Peyer's patch (tissue), 4 donors: ENCODE measurements around the gene RPS3. TPM values are rescaled to one million over a fixed set of nuclear protein-coding genes. Genes with fewer than 3 reads are reported as not detected.

Experiments used
- DNase-seq, 3 donors: peaks; one replicate each; pipeline ENCODE4 v3.0.0-alpha.2; 2017 to 2019
- H3K27ac ChIP-seq, 4 donors: fragments of 200-600 bp; sonication (generic); one replicate each; pipeline ENCODE4 v1.5.1; 2016 to 2019
- H3K27me3 ChIP-seq, 2 donors: fragments of 200-600 bp; sonication (generic); one replicate each; pipeline ENCODE4 v1.5.1; 2019
- H3K36me3 ChIP-seq, 3 donors: fragments of 200-600 bp; sonication (generic); one replicate each; pipeline ENCODE4 v1.5.1; 2016 to 2019
- H3K4me1 ChIP-seq, 4 donors: fragments of 200-600 bp; sonication (generic); one replicate each; pipeline ENCODE4 v1.5.1; 2016 to 2019
- H3K4me3 ChIP-seq, 4 donors: fragments of 200-600 bp; sonication (generic); 1 replicate in 3 of 4; 2 replicates in 1 of 4; pipeline ENCODE4 v1.5.1; 2016 to 2019; ENCODE audit warnings: mild to moderate bottlenecking in 1 of 4
- H3K9me3 ChIP-seq, 4 donors: fragments of 200-600 bp; sonication (generic); one replicate each; pipeline ENCODE4 v1.5.1; 2016 to 2019; ENCODE audit warnings: mild to moderate bottlenecking in 1 of 4
- POLR2A ChIP-seq, 2 donors: fragments of 450-650 bp; IDR thresholded peaks; one replicate each; pipeline ENCODE4 v1.5.1; 2017; ENCODE audit warnings: antibody characterized with exemption in 2 of 2, mild to moderate bottlenecking in 2 of 2, moderate library complexity in 2 of 2
- total RNA-seq, 4 donors: library from RNA; depleted of rRNA; stranded (reverse); fragments of >200 nt; gene quantifications; one replicate each; pipeline ENCODE4 v1.1.0, GENCODE V29; 2016
- TF ChIP-seq, protein P1 (sequence below), 6 experiments: fragments of 450-650 bp in 4 of 6; fragments of 200-600 bp in 2 of 6; sonication (generic) in 1 of 6; IDR thresholded peaks; one replicate each; pipeline ENCODE4 v1.5.1; 2017 to 2019; ENCODE audit warnings: antibody characterized with exemption in 6 of 6, mild to moderate bottlenecking in 3 of 6, moderate library complexity in 1 of 6

The RPS3 gene
- total RNA-seq, 4 donors from 2014 or later, result 505 to 1,121 (median 614) TPM

DNA sequence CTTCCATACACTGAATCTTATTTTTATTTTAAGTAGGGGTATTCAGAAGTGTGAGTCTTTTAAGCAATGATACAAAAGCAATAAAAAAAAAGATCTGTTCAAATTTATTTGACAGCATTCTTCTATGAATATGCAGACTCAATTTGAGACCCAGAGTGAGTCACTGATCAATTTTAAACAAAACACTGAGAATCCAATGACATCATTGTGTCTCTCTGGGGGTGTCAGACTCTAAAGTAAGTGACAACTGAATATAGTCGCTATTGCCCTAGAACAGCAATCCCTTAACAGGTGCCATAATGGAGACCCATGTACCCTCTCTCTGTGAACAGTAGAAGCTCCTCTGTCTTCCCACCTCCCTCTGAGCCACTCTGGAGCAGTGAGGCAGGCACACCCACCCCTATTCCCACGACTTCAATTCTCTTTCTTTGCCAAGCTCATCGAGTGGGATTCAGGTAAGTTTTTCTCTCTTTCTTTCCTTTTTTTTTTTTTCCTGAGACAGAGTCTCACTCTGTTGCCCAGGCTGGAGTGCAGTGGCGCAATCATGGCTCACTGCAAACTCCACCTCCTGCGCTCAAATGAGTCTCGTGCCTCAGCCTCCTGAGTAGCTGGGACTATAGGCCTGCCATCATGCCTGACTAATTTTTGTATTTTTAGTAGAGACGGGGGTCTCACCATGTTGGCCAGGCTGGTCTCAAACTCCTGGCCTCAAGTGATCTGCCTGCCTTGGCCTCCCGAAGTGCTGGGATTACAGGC is 5.1 kb upstream of the RPS3 start:
- no peak overlapping the region for H3K4me3 ChIP-seq
- no peak for TF ChIP-seq POLR2A (IDR thresholded peaks at IDR 0.05)
- TF ChIP-seq, protein P1, sequence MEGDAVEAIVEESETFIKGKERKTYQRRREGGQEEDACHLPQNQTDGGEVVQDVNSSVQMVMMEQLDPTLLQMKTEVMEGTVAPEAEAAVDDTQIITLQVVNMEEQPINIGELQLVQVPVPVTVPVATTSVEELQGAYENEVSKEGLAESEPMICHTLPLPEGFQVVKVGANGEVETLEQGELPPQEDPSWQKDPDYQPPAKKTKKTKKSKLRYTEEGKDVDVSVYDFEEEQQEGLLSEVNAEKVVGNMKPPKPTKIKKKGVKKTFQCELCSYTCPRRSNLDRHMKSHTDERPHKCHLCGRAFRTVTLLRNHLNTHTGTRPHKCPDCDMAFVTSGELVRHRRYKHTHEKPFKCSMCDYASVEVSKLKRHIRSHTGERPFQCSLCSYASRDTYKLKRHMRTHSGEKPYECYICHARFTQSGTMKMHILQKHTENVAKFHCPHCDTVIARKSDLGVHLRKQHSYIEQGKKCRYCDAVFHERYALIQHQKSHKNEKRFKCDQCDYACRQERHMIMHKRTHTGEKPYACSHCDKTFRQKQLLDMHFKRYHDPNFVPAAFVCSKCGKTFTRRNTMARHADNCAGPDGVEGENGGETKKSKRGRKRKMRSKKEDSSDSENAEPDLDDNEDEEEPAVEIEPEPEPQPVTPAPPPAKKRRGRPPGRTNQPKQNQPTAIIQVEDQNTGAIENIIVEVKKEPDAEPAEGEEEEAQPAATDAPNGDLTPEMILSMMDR (IDR thresholded peaks at IDR 0.05), result no peak
- H3K4me1 ChIP-seq, result no peaks in the 10 kb centered on the region
- no peaks in the 10 kb centered on the region for H3K36me3 ChIP-seq
- H3K27ac ChIP-seq, result no peak overlapping the region
- no peaks in the 10 kb centered on the region for H3K9me3 ChIP-seq
- no peaks in the 10 kb centered on the region for H3K27me3 ChIP-seq
- no peak for DNase-seq

DNA sequence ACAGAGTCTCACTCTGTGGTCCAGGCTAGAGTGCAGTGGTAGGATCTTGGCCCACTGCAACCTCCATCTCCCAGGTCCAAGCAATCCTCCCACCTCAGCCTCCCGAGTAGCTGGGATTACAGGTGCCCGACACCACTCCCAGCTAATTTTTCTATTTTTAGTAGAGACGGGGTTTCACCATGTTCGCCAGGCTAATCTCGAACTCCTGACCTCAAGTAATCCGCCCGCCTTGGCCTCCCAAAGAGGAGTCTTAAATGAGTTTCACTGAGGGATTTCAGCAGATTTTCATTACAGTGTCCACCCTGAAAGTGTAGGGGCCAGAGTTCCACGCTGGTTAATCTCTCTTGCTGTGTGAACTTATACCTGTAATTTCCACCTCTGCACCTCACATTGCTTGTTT is 412 bp upstream of the RPS3 start:
- H3K36me3 ChIP-seq, result peaks cover 0 to 28% (median 0%) of the 10 kb centered on the region in 3 donors

DNA sequence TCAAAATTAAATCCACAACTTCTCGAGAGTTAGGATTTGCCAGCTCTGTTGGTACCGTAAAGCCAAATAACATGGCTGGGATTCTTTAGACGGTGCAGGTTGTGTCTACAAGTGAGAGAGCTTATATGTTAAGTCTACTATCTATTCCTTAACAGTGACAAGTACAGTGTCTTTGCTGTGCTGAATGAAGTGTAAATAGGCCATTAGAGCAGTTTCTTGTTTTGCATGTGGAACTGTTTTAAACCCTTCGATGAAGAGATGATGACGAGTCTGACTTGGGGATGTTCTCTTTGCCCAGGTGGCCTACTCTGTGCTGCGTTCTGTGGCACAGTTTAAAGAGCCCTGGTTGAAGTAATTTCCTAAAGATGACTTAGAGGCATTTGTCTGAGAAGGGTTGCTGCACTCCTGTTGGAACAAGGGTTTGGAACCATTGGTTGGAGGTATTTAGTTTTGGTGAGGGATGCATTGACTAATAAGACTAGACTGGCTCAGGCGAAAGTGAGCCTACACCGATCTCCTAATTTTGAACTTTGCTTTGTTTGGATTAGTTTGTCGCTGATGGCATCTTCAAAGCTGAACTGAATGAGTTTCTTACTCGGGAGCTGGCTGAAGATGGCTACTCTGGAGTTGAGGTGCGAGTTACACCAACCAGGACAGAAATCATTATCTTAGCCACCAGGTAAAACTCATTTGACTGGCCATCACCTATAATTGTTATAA is 988 bp downstream of the RPS3 start:
- Histone ChIP-seq H3K27me3 (no peaks in the 10 kb centered on the region), H3K36me3 (peaks cover 0 to 42% (median 0%) of the 10 kb centered on the region in 3 donors), H3K4me3 (peak overlapping the region; percentile 57 to 91 (median 78)), H3K27ac (peak overlapping the region; percentile 85 to 97 (median 88)), H3K4me1 (peaks cover 0 to 34% (median 5%) of the 10 kb centered on the region in 4 donors), H3K9me3 (no peaks in the 10 kb centered on the region)
- no peak for DNase-seq
- no peak for TF ChIP-seq POLR2A (IDR thresholded peaks at IDR 0.05)
- TF ChIP-seq, protein P1 (IDR thresholded peaks at IDR 0.05), result no peak

More for the DNA sequence above, 412 bp upstream of the RPS3 start:
- Histone ChIP-seq H3K9me3 (no peaks in the 10 kb centered on the region), H3K4me1 (peaks cover 0 to 34% (median 5%) of the 10 kb centered on the region in 4 donors), H3K27ac (no peak overlapping the region), H3K4me3 (no peak overlapping the region), H3K27me3 (no peaks in the 10 kb centered on the region)
- TF ChIP-seq, protein P1 (IDR thresholded peaks at IDR 0.05), result no peak
- TF ChIP-seq POLR2A (IDR thresholded peaks at IDR 0.05), result no peak
- DNase-seq, result no peak

DNA sequence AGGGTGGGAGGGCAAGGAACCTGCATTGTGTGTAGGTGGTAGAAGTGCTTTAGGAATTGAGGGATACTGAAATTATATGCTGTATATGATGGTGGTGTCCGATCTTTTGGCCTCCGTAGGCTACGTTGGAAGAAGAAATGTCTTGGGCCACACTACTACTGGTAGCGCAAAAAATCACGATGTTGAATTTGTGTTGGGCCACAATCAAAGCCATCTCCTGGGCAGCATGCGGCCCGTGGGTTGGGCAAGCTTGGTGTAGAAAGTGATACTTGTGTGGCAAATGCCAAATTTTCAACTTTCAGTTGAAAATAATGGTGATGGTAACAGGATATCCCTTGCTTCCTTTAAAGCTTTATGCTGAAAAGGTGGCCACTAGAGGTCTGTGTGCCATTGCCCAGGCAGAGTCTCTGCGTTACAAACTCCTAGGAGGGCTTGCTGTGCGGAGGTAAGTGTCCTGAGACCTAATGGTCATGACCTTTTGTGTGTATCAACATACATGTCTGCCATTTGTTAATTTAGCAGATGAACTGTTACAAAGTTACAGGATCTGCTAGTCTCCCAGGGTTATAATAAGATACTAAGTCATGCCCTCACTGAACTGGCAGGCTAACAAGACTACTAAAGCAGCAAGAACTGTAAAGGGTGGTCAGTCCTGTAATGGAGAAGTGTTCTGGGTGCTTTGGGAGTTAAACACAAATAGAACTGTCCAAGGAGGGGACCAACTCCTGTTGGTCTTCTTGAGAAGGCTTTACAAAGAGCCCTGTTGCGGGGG is 2.9 kb downstream of the RPS3 start:
- Histone ChIP-seq H3K27ac (no peak overlapping the region), H3K27me3 (no peaks in the 10 kb centered on the region), H3K9me3 (no peaks in the 10 kb centered on the region), H3K36me3 (peaks cover 0 to 60% (median 0%) of the 10 kb centered on the region in 3 donors), H3K4me1 (peaks cover 0 to 34% (median 5%) of the 10 kb centered on the region in 4 donors), H3K4me3 (no peak overlapping the region)
- DNase-seq, result no peak
- TF ChIP-seq, protein P1 (IDR thresholded peaks at IDR 0.05), result no peak
- no peak for TF ChIP-seq POLR2A (IDR thresholded peaks at IDR 0.05)

DNA sequence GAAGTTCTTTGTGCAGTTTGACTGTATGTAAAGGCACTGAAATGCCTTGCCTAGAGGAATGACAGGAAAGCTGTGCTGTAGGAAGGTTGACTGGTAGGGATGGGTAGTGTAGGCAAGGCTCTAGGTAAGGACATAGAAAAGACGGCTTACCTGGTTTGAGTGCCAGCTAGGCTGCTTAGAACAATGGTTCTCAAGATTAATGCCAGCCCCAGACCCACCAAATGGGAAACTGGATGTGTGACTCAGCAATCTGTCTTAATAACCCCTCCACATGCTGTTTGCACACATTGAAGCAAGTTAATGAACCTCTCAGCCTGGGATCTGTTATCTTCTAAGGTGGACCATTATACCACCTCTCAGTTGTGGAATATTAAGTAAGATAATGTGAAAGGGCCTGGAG is 3.7 kb downstream of the RPS3 start:
- Histone ChIP-seq H3K27ac (peak overlapping the region in 1 of 4 donors; percentile 3), H3K9me3 (no peaks in the 10 kb centered on the region), H3K27me3 (no peaks in the 10 kb centered on the region), H3K36me3 (peaks cover 0 to 62% (median 0%) of the 10 kb centered on the region in 3 donors), H3K4me1 (peaks cover 0 to 34% (median 5%) of the 10 kb centered on the region in 4 donors), H3K4me3 (no peak overlapping the region)
- TF ChIP-seq, protein P1 (IDR thresholded peaks at IDR 0.05), result no peak
- no peak for TF ChIP-seq POLR2A (IDR thresholded peaks at IDR 0.05)
- no peak for DNase-seq
